Nephron (organoid): ENCODE data around the gene C1orf159.

Experiments
- H3K27ac Mint-ChIP-seq, 3 experiments: 2 replicates each; pipeline ENCODE4 v1.8.0; 2020; ENCODE audit warnings: mixed read lengths in 3 of 3, mild to moderate bottlenecking in 2 of 3, moderate library complexity in 1 of 3
- H3K27me3 Mint-ChIP-seq: 2 replicates; pipeline ENCODE4 v1.8.0; 2021; ENCODE audit warnings: low read depth, mild to moderate bottlenecking, moderate library complexity, mixed read lengths
- H3K36me3 Mint-ChIP-seq: 2 replicates; pipeline ENCODE4 v1.8.0; 2020; ENCODE audit warnings: low read depth, mixed read lengths
- H3K4me1 Mint-ChIP-seq: 2 replicates; pipeline ENCODE4 v1.8.0; 2020; ENCODE audit warnings: mixed read lengths
- H3K4me3 Mint-ChIP-seq, 3 experiments: 2 replicates each; pipeline ENCODE4 v1.8.0; 2020; ENCODE audit warnings: mild to moderate bottlenecking in 3 of 3, mixed read lengths in 3 of 3, moderate library complexity in 2 of 3
- H3K9me3 Mint-ChIP-seq: 2 replicates; pipeline ENCODE4 v1.8.0; 2020; ENCODE audit warnings: mixed read lengths
- CTCF ChIP-seq, 3 experiments: fragments of 200-600 bp; sonication (generic); IDR thresholded peaks; one replicate each; pipeline ENCODE4 v1.5.0; 2021; ENCODE audit warnings: antibody characterized with exemption in 3 of 3; ENCODE audit not compliant: unreplicated experiment in 3 of 3

Gene C1orf159

GRCh38 chr1:1075148-1075935 lies 40.5 kb downstream of the C1orf159 start:
- Mint-ChIP-seq H3K27ac (no peak overlapping the region), H3K4me1 (peaks cover 5% of the 10 kb centered on the region), H3K36me3 (no peaks in the 10 kb centered on the region), H3K27me3 (peaks cover 12% of the 10 kb centered on the region), H3K9me3 (no peaks in the 10 kb centered on the region), H3K4me3 (no peak overlapping the region)
- TF ChIP-seq CTCF (IDR thresholded peaks at IDR 0.05; ENCODE audit: unreplicated experiment in 3 of 3), result no peak

GRCh38 chr1:1074631-1075147 lies 41.2 kb downstream of the C1orf159 start:
- peaks cover 5% of the 10 kb centered on the region for H3K4me1 Mint-ChIP-seq
- H3K27ac Mint-ChIP-seq, result peak overlapping the region in 1 of 3 experiments; percentile 48
- H3K36me3 Mint-ChIP-seq, result no peaks in the 10 kb centered on the region
- TF ChIP-seq CTCF (IDR thresholded peaks at IDR 0.05; ENCODE audit: unreplicated experiment in 3 of 3), result no peak
- H3K9me3 Mint-ChIP-seq, result no peaks in the 10 kb centered on the region
- peaks cover 17% of the 10 kb centered on the region for H3K27me3 Mint-ChIP-seq
- H3K4me3 Mint-ChIP-seq, result no peak overlapping the region

- no peaks in the 10 kb centered on the region for H3K9me3 Mint-ChIP-seq
- peaks cover 5% of the 10 kb centered on the region for H3K4me1 Mint-ChIP-seq
- no peak within 1 kb of the TSS for H3K4me3 Mint-ChIP-seq
- H3K27me3 Mint-ChIP-seq, result peaks cover 14% of the 10 kb centered on the region
- TF ChIP-seq CTCF (IDR thresholded peaks at IDR 0.05; ENCODE audit: unreplicated experiment in 3 of 3), result no peak
- H3K27ac Mint-ChIP-seq, result peak within 1 kb of the TSS in 1 of 3 experiments; percentile 48
- H3K36me3 Mint-ChIP-seq, result no peaks in the 10 kb centered on the region
Observed at GRCh38 chr1:1073743-1074587, 41.9 kb downstream of the C1orf159 start, which contains the start of gene RNF223. TSS of gene RNF223 (minus strand) at chr1:1074306. CDS start at chr1:1072566, 1,740 bp downstream.

- no peaks in the 10 kb centered on the region for H3K9me3 Mint-ChIP-seq
- no peak overlapping the region for H3K27ac Mint-ChIP-seq
- no peaks in the 10 kb centered on the region for H3K36me3 Mint-ChIP-seq
- peaks cover 5% of the 10 kb centered on the region for H3K4me1 Mint-ChIP-seq
- peaks cover 18% of the 10 kb centered on the region for H3K27me3 Mint-ChIP-seq
- TF ChIP-seq CTCF (IDR thresholded peaks at IDR 0.05; ENCODE audit: unreplicated experiment in 3 of 3), result no peak
- no peak overlapping the region for H3K4me3 Mint-ChIP-seq
Observed at GRCh38 chr1:1072849-1073742, 42.8 kb downstream of the C1orf159 start.

GRCh38 chr1:1072299-1072848 lies 43.5 kb downstream of the C1orf159 start:
- TF ChIP-seq CTCF (IDR thresholded peaks at IDR 0.05; ENCODE audit: unreplicated experiment in 3 of 3), result no peak
- no peak overlapping the region for H3K27ac Mint-ChIP-seq
- H3K9me3 Mint-ChIP-seq, result no peaks in the 10 kb centered on the region
- peaks cover 5% of the 10 kb centered on the region for H3K4me1 Mint-ChIP-seq
- H3K4me3 Mint-ChIP-seq, result no peak overlapping the region
- no peaks in the 10 kb centered on the region for H3K36me3 Mint-ChIP-seq
- peaks cover 21% of the 10 kb centered on the region for H3K27me3 Mint-ChIP-seq
